ENCODE data around the gene OGFOD2. TPM values are rescaled to one million over a fixed set of nuclear protein-coding genes. Genes with fewer than 3 reads are reported as not detected.

Gene OGFOD2
- total and polyA plus RNA-seq, 2 of the 13 experiments (the other 11 are each of a cell fraction or from before 2014, with no cell fraction given), result 13.2 to 14.6 TPM

DNA sequence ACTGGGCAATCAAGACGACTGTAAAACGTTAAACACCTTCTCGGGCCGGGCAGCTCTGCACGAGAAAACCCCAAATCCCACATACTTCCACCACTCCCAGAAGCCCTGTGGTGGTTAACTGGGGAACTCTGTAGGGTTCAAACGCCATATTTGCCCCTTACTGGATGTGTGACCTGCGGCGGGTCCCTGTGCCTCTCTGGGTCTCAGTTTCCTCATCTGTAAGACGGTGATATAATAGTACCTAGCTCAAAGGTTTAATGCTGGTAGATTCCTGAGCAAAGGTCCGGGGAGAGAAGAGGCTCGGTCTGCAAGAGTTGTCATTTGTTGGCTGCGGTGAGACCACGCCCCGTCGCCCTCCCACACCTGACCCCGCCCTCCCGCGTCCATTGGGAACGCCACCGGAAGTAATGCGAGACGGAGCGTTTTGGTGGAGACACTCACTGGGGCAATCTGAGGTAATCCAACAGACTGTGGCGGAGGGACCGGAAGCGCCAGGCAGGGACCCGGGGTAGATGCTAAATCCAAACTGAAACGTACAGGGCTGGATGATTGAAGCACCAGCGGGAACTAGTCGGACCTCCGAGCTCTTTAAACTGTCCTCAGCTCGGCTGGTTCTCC lies 661 bp upstream of the OGFOD2 start (continued):
- TF ChIP-seq, protein P1, sequence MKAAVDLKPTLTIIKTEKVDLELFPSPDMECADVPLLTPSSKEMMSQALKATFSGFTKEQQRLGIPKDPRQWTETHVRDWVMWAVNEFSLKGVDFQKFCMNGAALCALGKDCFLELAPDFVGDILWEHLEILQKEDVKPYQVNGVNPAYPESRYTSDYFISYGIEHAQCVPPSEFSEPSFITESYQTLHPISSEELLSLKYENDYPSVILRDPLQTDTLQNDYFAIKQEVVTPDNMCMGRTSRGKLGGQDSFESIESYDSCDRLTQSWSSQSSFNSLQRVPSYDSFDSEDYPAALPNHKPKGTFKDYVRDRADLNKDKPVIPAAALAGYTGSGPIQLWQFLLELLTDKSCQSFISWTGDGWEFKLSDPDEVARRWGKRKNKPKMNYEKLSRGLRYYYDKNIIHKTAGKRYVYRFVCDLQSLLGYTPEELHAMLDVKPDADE (CRISPR knock-in tag; IDR thresholded peaks at IDR 0.05), result no peak
- TF ChIP-seq NR2F2 (IDR thresholded peaks at IDR 0.05; ENCODE audit: borderline replicate concordance, low read depth) (no peak), KLF15 (CRISPR knock-in tag; IDR thresholded peaks at IDR 0.05; ENCODE audit: borderline replicate concordance) (no peak), GFI1 (CRISPR knock-in tag; IDR thresholded peaks at IDR 0.05; ENCODE audit: borderline replicate concordance) (no peak), RAD51 (IDR thresholded peaks at IDR 0.05; ENCODE audit: borderline replicate concordance) (no peak), KLF13 (CRISPR knock-in tag; IDR thresholded peaks at IDR 0.05) (no peak), RCOR2 (CRISPR knock-in tag; IDR thresholded peaks at IDR 0.05) (no peak), EED (CRISPR knock-in tag; IDR thresholded peaks at IDR 0.05) (no peak), EZH2 (conservative IDR thresholded peaks at IDR 0.05; ENCODE audit: low read depth, low read length) (0 out of 2 replicates have a peak, but pooled peaks have one; percentile 40), ZNF704 (CRISPR knock-in tag; IDR thresholded peaks at IDR 0.05; ENCODE audit: borderline replicate concordance) (no peak; the same call in 1 of the 2 replicates), ZNF441 (CRISPR knock-in tag; IDR thresholded peaks at IDR 0.05; ENCODE audit: borderline replicate concordance) (no peak), TRIM24 (CRISPR knock-in tag; IDR thresholded peaks at IDR 0.05) (no peak), CCAR2 (optimal IDR thresholded peaks at IDR 0.05; ENCODE audit: low read depth, low read length) (no peak), ZNF563 (CRISPR knock-in tag; IDR thresholded peaks at IDR 0.05) (no peak), BORCS8-MEF2B (CRISPR knock-in tag; IDR thresholded peaks at IDR 0.05) (no peak)
- TF ChIP-seq, protein P2, sequence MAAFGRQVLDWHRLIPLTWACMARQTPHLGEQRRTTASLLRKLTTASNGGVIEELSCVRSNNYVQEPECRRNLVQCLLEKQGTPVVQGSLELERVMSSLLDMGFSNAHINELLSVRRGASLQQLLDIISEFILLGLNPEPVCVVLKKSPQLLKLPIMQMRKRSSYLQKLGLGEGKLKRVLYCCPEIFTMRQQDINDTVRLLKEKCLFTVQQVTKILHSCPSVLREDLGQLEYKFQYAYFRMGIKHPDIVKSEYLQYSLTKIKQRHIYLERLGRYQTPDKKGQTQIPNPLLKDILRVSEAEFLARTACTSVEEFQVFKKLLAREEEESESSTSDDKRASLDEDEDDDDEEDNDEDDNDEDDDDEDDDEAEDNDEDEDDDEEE (CRISPR knock-in tag; IDR thresholded peaks at IDR 0.05), result no peak
- TF ChIP-seq, protein P3, sequence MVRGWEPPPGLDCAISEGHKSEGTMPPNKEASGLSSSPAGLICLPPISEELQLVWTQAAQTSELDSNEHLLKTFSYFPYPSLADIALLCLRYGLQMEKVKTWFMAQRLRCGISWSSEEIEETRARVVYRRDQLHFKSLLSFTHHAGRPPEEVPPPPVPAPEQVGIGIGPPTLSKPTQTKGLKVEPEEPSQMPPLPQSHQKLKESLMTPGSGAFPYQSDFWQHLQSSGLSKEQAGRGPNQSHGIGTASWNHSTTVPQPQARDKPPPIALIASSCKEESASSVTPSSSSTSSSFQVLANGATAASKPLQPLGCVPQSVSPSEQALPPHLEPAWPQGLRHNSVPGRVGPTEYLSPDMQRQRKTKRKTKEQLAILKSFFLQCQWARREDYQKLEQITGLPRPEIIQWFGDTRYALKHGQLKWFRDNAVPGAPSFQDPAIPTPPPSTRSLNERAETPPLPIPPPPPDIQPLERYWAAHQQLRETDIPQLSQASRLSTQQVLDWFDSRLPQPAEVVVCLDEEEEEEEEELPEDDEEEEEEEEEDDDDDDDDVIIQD (CRISPR knock-in tag; IDR thresholded peaks at IDR 0.05; ENCODE audit: low read depth), result no peak
- TF ChIP-seq, protein P4, sequence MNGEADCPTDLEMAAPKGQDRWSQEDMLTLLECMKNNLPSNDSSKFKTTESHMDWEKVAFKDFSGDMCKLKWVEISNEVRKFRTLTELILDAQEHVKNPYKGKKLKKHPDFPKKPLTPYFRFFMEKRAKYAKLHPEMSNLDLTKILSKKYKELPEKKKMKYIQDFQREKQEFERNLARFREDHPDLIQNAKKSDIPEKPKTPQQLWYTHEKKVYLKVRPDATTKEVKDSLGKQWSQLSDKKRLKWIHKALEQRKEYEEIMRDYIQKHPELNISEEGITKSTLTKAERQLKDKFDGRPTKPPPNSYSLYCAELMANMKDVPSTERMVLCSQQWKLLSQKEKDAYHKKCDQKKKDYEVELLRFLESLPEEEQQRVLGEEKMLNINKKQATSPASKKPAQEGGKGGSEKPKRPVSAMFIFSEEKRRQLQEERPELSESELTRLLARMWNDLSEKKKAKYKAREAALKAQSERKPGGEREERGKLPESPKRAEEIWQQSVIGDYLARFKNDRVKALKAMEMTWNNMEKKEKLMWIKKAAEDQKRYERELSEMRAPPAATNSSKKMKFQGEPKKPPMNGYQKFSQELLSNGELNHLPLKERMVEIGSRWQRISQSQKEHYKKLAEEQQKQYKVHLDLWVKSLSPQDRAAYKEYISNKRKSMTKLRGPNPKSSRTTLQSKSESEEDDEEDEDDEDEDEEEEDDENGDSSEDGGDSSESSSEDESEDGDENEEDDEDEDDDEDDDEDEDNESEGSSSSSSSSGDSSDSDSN (CRISPR knock-in tag; IDR thresholded peaks at IDR 0.05), result peak; percentile 73
- TF ChIP-seq, protein P5, sequence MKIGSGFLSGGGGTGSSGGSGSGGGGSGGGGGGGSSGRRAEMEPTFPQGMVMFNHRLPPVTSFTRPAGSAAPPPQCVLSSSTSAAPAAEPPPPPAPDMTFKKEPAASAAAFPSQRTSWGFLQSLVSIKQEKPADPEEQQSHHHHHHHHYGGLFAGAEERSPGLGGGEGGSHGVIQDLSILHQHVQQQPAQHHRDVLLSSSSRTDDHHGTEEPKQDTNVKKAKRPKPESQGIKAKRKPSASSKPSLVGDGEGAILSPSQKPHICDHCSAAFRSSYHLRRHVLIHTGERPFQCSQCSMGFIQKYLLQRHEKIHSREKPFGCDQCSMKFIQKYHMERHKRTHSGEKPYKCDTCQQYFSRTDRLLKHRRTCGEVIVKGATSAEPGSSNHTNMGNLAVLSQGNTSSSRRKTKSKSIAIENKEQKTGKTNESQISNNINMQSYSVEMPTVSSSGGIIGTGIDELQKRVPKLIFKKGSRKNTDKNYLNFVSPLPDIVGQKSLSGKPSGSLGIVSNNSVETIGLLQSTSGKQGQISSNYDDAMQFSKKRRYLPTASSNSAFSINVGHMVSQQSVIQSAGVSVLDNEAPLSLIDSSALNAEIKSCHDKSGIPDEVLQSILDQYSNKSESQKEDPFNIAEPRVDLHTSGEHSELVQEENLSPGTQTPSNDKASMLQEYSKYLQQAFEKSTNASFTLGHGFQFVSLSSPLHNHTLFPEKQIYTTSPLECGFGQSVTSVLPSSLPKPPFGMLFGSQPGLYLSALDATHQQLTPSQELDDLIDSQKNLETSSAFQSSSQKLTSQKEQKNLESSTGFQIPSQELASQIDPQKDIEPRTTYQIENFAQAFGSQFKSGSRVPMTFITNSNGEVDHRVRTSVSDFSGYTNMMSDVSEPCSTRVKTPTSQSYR (CRISPR knock-in tag; IDR thresholded peaks at IDR 0.05; ENCODE audit: borderline replicate concordance), result no peak

All from HepG2 (cell line).